HCT116 (cell line): ENCODE measurements around the gene OLFML2B. TPM values are rescaled to one million over a fixed set of nuclear protein-coding genes. Genes with fewer than 3 reads are reported as not detected.

Source experiments
- ATAC-seq: fragments of 200-7000 bp; cut with Tn5 transposase; 2 replicates; pipeline ENCODE4 v1.9.1; 2020; ENCODE audit warnings: mild to moderate bottlenecking, moderate library complexity
- BruUV-seq: library from RNA; stranded (reverse); fragments of 400-500 nt; replicated peaks from 2 replicates; lab custom pipeline; 2021; lab: Mats Ljungman, UMichigan
- CTCF ChIA-PET: fragments of 300-600 bp; sonication (Branson Sonifier 250); formaldehyde crosslinking; loops from one replicate; lab custom pipeline; 2021; ENCODE audit warnings: antibody characterized with exemption; lab: Charles Lee
- POLR2A ChIA-PET: fragments of 300-600, 350-600 bp; sonication (Branson Sonifier 250); formaldehyde crosslinking; loops from one replicate; lab custom pipeline; 2021; ENCODE audit warnings: antibody characterized with exemption; lab: Charles Lee
- RAD21 ChIA-PET, 2 experiments: fragments of 300-600 bp; sonication (Branson Sonifier 250); formaldehyde crosslinking; loops; one replicate each; lab custom pipeline; 2023; ENCODE audit warnings: low total read pairs in 2 of 2; ENCODE audit not compliant: uncharacterized antibody in 2 of 2, unreplicated experiment in 2 of 2, low non-redundant PET in 1 of 2; lab: Charles Lee
- DNase-seq: peaks from one replicate; pipeline ENCODE4 v3.0.0-alpha.2; 2010; ENCODE audit warnings: low read depth, low spot score
- H2AFZ ChIP-seq: fragments of 200-600 bp; shearing (Covaris generic), sonication (generic); 2 replicates; pipeline ENCODE4 v1.6.1; 2017; ENCODE audit warnings: low read depth, mixed run types, mixed read lengths, antibody characterized with exemption, low read length; ENCODE audit not compliant: poor library complexity, severe bottlenecking
- H3K27ac ChIP-seq: 2 replicates; pipeline ENCODE4 v1.5.1; 2012; ENCODE audit warnings: low read depth, low read length
- H3K27me3 ChIP-seq: fragments of 200-600 bp; sonication (generic); 2 replicates; pipeline ENCODE4 v1.6.1; 2016; ENCODE audit warnings: mixed run types, low read length, mixed read lengths; ENCODE audit not compliant: insufficient read depth
- H3K36me3 ChIP-seq, 2 experiments: fragments of 200-500 bp in 1 of 2; fragments of 200-600 bp in 1 of 2; sonication (Bioruptor generic) in 1 of 2; sonication (generic) in 1 of 2; 2 replicates each; pipeline versions ENCODE4 v1.5.1 to v1.6.1; 2014 to 2016; ENCODE audit warnings: low read length in 2 of 2, inconsistent platforms in 1 of 2, mixed read lengths in 1 of 2, mixed run types in 1 of 2; ENCODE audit not compliant: insufficient read depth in 2 of 2, control insufficient read depth in 1 of 2
- H3K4me1 ChIP-seq, 2 experiments: fragments of 200-600 bp in 1 of 2; sonication (generic) in 1 of 2; 2 replicates each; pipeline versions ENCODE4 v1.5.1 to v1.6.1; 2012 to 2017; ENCODE audit warnings: low read length in 2 of 2, inconsistent platforms in 1 of 2, mild to moderate bottlenecking in 1 of 2, mixed read lengths in 1 of 2, mixed run types in 1 of 2, moderate library complexity in 1 of 2; ENCODE audit not compliant: insufficient read depth in 2 of 2, control insufficient read depth in 1 of 2
- H3K4me2 ChIP-seq: fragments of 200-600 bp; sonication (generic); 2 replicates; pipeline ENCODE4 v1.6.1; 2017; ENCODE audit warnings: mixed run types, low read length, mixed read lengths
- H3K4me3 ChIP-seq, 2 experiments: fragments of 200-600 bp in 1 of 2; sonication (generic) in 1 of 2; replicated peaks in 1 of 2; 2 replicates each; pipeline ENCODE4 v1.5.1; 2011 to 2016; ENCODE audit warnings: low read length in 2 of 2, control low read depth in 1 of 2, low read depth in 1 of 2, mild to moderate bottlenecking in 1 of 2, mixed read lengths in 1 of 2, mixed run types in 1 of 2
- H3K79me2 ChIP-seq: fragments of 200-600 bp; sonication (generic); 2 replicates; pipeline ENCODE4 v1.6.1; 2017; ENCODE audit warnings: mild to moderate bottlenecking, mixed run types, low read length, moderate library complexity, mixed read lengths; ENCODE audit not compliant: insufficient read depth
- H3K9ac ChIP-seq: fragments of 200-600 bp; sonication (generic); 2 replicates; pipeline ENCODE4 v1.6.1; 2016; ENCODE audit warnings: low read length, mixed read lengths
- H3K9me2 ChIP-seq: fragments of 200-600 bp; sonication (generic), shearing (Covaris generic); 2 replicates; pipeline ENCODE4 v1.6.1; 2017; ENCODE audit warnings: mixed run types, mild to moderate bottlenecking, moderate library complexity; ENCODE audit not compliant: insufficient read depth
- H3K9me3 ChIP-seq, 2 experiments: fragments of 200-500 bp in 1 of 2; fragments of 200-600 bp in 1 of 2; sonication (Bioruptor generic) in 1 of 2; sonication (generic) in 1 of 2; 2 replicates each; pipeline ENCODE4 v1.6.1; 2014 to 2017; ENCODE audit warnings: low read length in 2 of 2, mixed read lengths in 2 of 2, inconsistent platforms in 1 of 2, low read depth in 1 of 2, mild to moderate bottlenecking in 1 of 2, mixed run types in 1 of 2, moderate library complexity in 1 of 2; ENCODE audit not compliant: control insufficient read depth in 1 of 2, insufficient read depth in 1 of 2
- H4K20me1 ChIP-seq: fragments of 200-600 bp; sonication (generic), shearing (Covaris generic); 2 replicates; pipeline ENCODE4 v1.6.1; 2017; ENCODE audit warnings: mixed run types, mild to moderate bottlenecking, moderate library complexity; ENCODE audit not compliant: insufficient read depth
- ATF3 ChIP-seq: IDR thresholded peaks from 2 replicates; pipeline ENCODE4 v1.6.1; 2012
- CEBPB ChIP-seq: IDR thresholded peaks from 2 replicates; pipeline ENCODE4 v1.6.1; 2012; ENCODE audit warnings: low read depth
- EZH2 ChIP-seq: fragments of 200-600 bp; sonication (generic); IDR thresholded peaks from 2 replicates; pipeline ENCODE4 v1.6.1; 2017; ENCODE audit warnings: antibody characterized with exemption, mixed run types
- JUND ChIP-seq: IDR thresholded peaks from 2 replicates; pipeline ENCODE4 v1.6.1; 2012
- MAX ChIP-seq: IDR thresholded peaks from 2 replicates; pipeline ENCODE4 v1.6.1; 2012
- POLR2A ChIP-seq: IDR thresholded peaks from 2 replicates; pipeline ENCODE4 v1.7.0; 2011; ENCODE audit warnings: borderline replicate concordance; ENCODE audit not compliant: insufficient read depth, insufficient read length; ENCODE audit errors: extremely low read depth
- POLR2AphosphoS5 ChIP-seq: IDR thresholded peaks from 2 replicates; pipeline ENCODE4 v1.6.1; 2011; ENCODE audit warnings: mild to moderate bottlenecking, low read depth, low read length, moderate library complexity
- REST ChIP-seq: IDR thresholded peaks from 2 replicates; pipeline ENCODE4 v1.6.1; 2012; ENCODE audit warnings: low read depth
- SP1 ChIP-seq: IDR thresholded peaks from 2 replicates; pipeline ENCODE4 v1.6.1; 2012; ENCODE audit warnings: low read depth
- TCF7L2 ChIP-seq: IDR thresholded peaks from 2 replicates; pipeline ENCODE4 v1.7.0; 2011; ENCODE audit warnings: borderline replicate concordance, inconsistent platforms; ENCODE audit not compliant: insufficient read depth, insufficient read length; ENCODE audit errors: extremely low read depth
- ZBTB33 ChIP-seq: IDR thresholded peaks from 2 replicates; pipeline ENCODE4 v1.6.1; 2011; ENCODE audit warnings: mild to moderate bottlenecking, low read length, moderate library complexity; ENCODE audit not compliant: insufficient replicate concordance; ENCODE audit errors: extremely low read depth
- ZNF274 ChIP-seq: fragments of 200-500 bp; sonication (Bioruptor generic); IDR thresholded peaks from 2 replicates; pipeline ENCODE4 v1.6.1; 2014; ENCODE audit warnings: mild to moderate bottlenecking, low read depth, low read length, inconsistent platforms
- intact Hi-C: fragments of 100-400 bp; cut with micrococcal nuclease; formaldehyde crosslinking; loops from 2 replicates; pipeline ENCODE4 v1.10.0; 2022
- total RNA-seq: library from RNA; stranded (reverse); gene quantifications from one replicate; pipeline ENCODE4 v1.2.1, GENCODE V29; 2021; ENCODE audit not compliant: unreplicated experiment

Gene OLFML2B
- total RNA-seq, 1 experiment from 2014 or later = 1.3 TPM

- H3K79me2 ChIP-seq = no peaks in the 10 kb centered on the region
- RAD21 ChIA-PET = no interaction called here
- no peaks in the 10 kb centered on the region for H3K9me3 ChIP-seq
- POLR2A ChIA-PET = no interaction called here
- DNase-seq (no peak), ATAC-seq (no peak)
- peaks cover 13 to 25% of the 10 kb centered on the region in 2 experiments for H3K4me1 ChIP-seq
- no peaks in the 10 kb centered on the region for H4K20me1 ChIP-seq
- H3K9me2 ChIP-seq = no peaks in the 10 kb centered on the region
- no peak overlapping the region for H3K4me2 ChIP-seq
- intact Hi-C loops = no loop called here
- H3K9ac ChIP-seq = no peak overlapping the region
- H3K4me3 ChIP-seq = no peak overlapping the region
- no peaks in the 10 kb centered on the region for H3K27me3 ChIP-seq
- no peak overlapping the region for H3K27ac ChIP-seq
- no peaks in the 10 kb centered on the region for H3K36me3 ChIP-seq
- CTCF ChIA-PET = interaction anchor here (0.8 to 5.8 kb wide), 3 partner anchors 9 to 241 kb away, joined by 3 to 295 read pairs (median 8); partner anchors contain the start of gene OLFML2B
- TF ChIP-seq ATF3 (no peak), CEBPB (no peak), REST (no peak), ZNF274 (no peak)
- H2AFZ ChIP-seq = no peak overlapping the region
- BruUV-seq = no TSS peak
These were observed 9.8 kb upstream of the OLFML2B start for GRCh38 chr1:162033428-162033827.

GRCh38 chr1:162030759-162031280 lies 7.2 kb upstream of the OLFML2B start:
- Histone ChIP-seq H3K4me3 (no peak overlapping the region), H3K9me3 (no peaks in the 10 kb centered on the region), H3K27ac (no peak overlapping the region), H3K27me3 (no peaks in the 10 kb centered on the region), H3K9me2 (no peaks in the 10 kb centered on the region), H3K79me2 (no peaks in the 10 kb centered on the region), H3K4me2 (no peak overlapping the region), H3K4me1 (peaks cover 8 to 11% of the 10 kb centered on the region in 2 experiments), H2AFZ (no peak overlapping the region), H3K36me3 (no peaks in the 10 kb centered on the region), H4K20me1 (no peaks in the 10 kb centered on the region), H3K9ac (no peak overlapping the region)
- ChIA-PET CTCF (interaction anchor here (1.2 kb wide), 1 partner anchor 238 kb away, joined by 5 read pairs; no protein-coding TSS in a partner anchor), POLR2A (no interaction called here), RAD21 (no interaction called here)
- DNase-seq (no peak), ATAC-seq (no peak)
- intact Hi-C loops = no loop called here
- BruUV-seq = no TSS peak
- TF ChIP-seq EZH2 (no peak), MAX (no peak), POLR2AphosphoS5 (no peak), ATF3 (no peak), ZBTB33 (no peak), JUND (no peak), POLR2A (no peak), SP1 (no peak), TCF7L2 (no peak)
